Activated CD8-positive, alpha-beta T cell treated with anti-CD3 and anti-CD28 coated beads, Interleukin-2, amount 10 ng/mL, durations not matched to agents 7 days and 5 days (primary cell): ENCODE results near the gene SOX11. TPM values are rescaled to one million over a fixed set of nuclear protein-coding genes. Genes with fewer than 3 reads are reported as not detected.
"Not testable (repeated sequence)": the region's sequence is repeated elsewhere in the genome, so short reads cannot be mapped to it uniquely, and the experiment has no call there.

ENCODE experiments used
- ATAC-seq: fragments of 150-1000 bp; cut with Tn5 transposase; one replicate; pipeline ENCODE4 v1.10.0; 2021; ENCODE audit warnings: moderate library complexity
- CTCF ChIA-PET: fragments of 350-600 bp; sonication (Branson Sonifier 250); formaldehyde crosslinking; loops from one replicate; lab custom pipeline; 2021; ENCODE audit warnings: antibody characterized with exemption; lab: Charles Lee
- POLR2A ChIA-PET: fragments of 350-600 bp; sonication (Branson Sonifier 250); formaldehyde crosslinking; loops from one replicate; lab custom pipeline; 2021; ENCODE audit warnings: antibody characterized with exemption; lab: Charles Lee
- DNase-seq: peaks from one replicate; pipeline ENCODE4 v3.0.0-alpha.2; 2020
- H3K27ac Mint-ChIP-seq: one replicate; pipeline ENCODE4 v1.8.0; 2021; ENCODE audit warnings: mild to moderate bottlenecking, mixed read lengths
- H3K27me3 Mint-ChIP-seq: one replicate; pipeline ENCODE4 v1.8.0; 2021; ENCODE audit warnings: low read depth, mixed read lengths
- H3K36me3 Mint-ChIP-seq: one replicate; pipeline ENCODE4 v1.8.0; 2021; ENCODE audit warnings: low read depth, mixed read lengths
- H3K4me1 Mint-ChIP-seq: one replicate; pipeline ENCODE4 v1.8.0; 2021; ENCODE audit warnings: low read depth, mixed read lengths
- H3K4me3 Mint-ChIP-seq: one replicate; pipeline ENCODE4 v1.8.0; 2021; ENCODE audit warnings: mild to moderate bottlenecking, mixed read lengths
- H3K9me3 Mint-ChIP-seq: one replicate; pipeline ENCODE4 v1.8.0; 2022; ENCODE audit warnings: mixed read lengths; ENCODE audit not compliant: insufficient read depth
- total RNA-seq, 2 experiments: library from RNA; stranded (reverse); gene quantifications; one replicate each; pipeline ENCODE4 v1.2.3, GENCODE V29; 2021

The SOX11 gene
- total RNA-seq, result not detected

DNA sequence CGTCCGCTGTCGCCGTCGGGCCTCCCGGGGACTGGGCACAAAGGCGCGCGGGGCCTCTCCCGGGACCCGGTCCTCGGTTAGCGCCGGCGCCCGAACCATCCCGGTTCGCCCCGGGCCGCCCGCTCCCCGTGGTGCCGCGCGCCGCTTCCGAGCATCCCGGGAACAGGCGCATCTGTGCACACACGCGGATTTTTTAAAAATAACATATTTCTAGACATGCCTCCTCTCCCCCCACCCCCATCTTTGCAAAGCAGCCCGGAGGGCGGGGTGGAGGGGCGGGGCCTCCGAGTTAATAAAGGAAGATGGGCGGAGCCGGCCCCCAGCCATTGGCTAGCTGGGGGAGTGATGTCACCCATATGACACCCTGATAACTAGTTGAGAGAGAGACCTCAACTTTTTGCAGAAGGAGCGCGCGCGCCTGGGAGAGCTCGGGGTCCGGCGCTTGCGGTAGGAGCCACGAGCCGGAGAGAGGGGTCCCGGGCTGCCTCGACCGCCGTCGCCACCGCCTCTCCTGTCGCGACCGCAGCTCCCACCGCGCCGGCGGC, at the start of gene SOX11:
SOX11 (plus strand) TSS at position 400 of the 545 bp plus-strand sequence. CDS start 338 bp downstream, outside the sequence.
- Mint-ChIP-seq H3K4me1 (peaks cover 7% of the 10 kb centered on the region), H3K27me3 (peaks cover 50% of the 10 kb centered on the region), H3K4me3 (peak within 1 kb of the TSS; percentile 46), H3K9me3 (peaks cover 11% of the 10 kb centered on the region), H3K36me3 (peaks cover 11% of the 10 kb centered on the region), H3K27ac (peak within 1 kb of the TSS; percentile 68)
- no peak for ATAC-seq
- DNase-seq, result no peak
- ChIA-PET POLR2A (no interaction called here), CTCF (no interaction called here)

DNA sequence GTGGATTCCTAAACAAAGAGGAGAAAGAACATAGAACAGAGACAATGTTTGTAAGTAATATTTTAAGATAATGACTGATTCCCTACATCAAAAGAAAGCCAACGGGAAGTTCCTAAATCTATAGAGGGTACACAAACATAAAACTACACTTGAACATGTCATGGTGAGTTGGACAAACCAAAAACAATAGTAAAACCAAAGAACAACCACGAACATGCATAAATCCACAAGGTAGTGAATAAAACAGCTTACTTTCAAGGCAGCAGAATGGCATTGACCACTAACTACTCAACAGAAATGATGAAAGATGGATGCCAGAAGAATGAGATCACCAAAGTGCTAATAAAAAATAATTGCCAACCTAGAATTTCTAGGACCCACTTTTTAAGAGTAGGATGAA, 39.5 kb upstream of the SOX11 start:
- POLR2A ChIA-PET, CTCF ChIA-PET, H3K4me3 Mint-ChIP-seq, DNase-seq, ATAC-seq, H3K4me1 Mint-ChIP-seq, H3K27me3 Mint-ChIP-seq, H3K9me3 Mint-ChIP-seq, H3K27ac Mint-ChIP-seq, H3K36me3 Mint-ChIP-seq: not testable (repeated sequence)

DNA sequence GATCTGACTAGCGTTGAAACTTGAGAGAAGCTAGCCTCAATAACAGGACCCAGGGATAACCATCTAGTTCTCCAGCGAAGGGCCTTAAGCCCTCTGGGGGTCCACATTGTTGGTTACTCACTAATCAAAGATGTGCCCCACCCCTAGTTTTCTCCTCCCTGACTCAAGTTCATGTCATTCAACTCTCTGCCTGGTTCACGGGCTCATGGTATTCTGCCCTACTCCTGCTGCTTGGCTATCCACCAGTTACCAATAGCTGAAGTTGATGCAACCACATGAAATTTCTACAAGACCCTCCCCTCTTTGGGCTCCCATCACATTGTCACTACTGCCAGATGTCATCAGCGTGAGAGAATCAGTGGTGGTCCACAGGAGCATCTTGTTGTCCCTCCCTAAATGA, 38.4 kb upstream of the SOX11 start:
- ATAC-seq, H3K27ac Mint-ChIP-seq, H3K4me1 Mint-ChIP-seq, H3K4me3 Mint-ChIP-seq, DNase-seq, CTCF ChIA-PET, H3K36me3 Mint-ChIP-seq, POLR2A ChIA-PET, H3K27me3 Mint-ChIP-seq, H3K9me3 Mint-ChIP-seq: not testable (repeated sequence)

DNA sequence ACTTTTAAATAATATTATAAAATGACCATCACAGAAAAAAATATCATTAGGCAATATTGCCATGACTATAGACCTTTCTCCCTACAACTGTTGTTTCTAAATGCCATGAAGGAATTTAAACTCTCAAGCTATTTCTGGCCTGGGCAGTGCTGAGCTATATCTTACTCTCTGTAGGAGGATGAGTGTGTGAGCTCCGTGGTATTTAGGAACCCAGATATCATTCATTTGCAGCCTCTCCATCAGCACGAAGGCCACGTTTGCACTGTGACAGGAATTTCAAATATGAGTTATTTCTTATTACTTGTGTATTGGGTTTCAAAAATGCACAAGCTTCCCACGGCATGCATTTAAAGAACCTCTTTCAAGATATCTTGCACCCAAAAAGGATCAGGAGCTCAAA, 35.0 kb upstream of the SOX11 start:
- Mint-ChIP-seq H3K9me3 (no peaks in the 10 kb centered on the region), H3K4me1 (no peaks in the 10 kb centered on the region), H3K27ac (no peak overlapping the region), H3K27me3 (no peaks in the 10 kb centered on the region), H3K36me3 (no peaks in the 10 kb centered on the region), H3K4me3 (no peak overlapping the region)
- POLR2A ChIA-PET, result no interaction called here
- CTCF ChIA-PET, result no interaction called here
- no peak for DNase-seq
- no peak for ATAC-seq

DNA sequence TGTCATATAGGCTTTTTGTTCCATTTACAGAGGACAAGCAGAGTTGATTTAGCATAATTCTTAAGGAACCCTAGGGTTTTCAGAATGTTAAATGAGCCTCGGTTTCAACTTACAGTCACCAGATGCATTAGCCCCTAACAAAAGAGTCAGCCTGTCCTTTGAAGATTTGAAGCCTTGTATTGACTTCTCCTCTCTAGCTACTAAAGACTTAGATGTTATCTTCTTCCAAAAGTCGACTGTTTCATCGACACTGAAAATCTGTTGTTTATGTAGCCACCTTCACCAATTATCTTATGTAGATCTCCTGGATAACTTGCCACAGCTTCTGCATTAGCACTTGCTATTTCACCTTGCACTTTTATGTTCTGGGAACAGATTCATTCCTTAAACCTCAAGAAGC, 31.6 kb upstream of the SOX11 start:
- no peak for ATAC-seq

DNA sequence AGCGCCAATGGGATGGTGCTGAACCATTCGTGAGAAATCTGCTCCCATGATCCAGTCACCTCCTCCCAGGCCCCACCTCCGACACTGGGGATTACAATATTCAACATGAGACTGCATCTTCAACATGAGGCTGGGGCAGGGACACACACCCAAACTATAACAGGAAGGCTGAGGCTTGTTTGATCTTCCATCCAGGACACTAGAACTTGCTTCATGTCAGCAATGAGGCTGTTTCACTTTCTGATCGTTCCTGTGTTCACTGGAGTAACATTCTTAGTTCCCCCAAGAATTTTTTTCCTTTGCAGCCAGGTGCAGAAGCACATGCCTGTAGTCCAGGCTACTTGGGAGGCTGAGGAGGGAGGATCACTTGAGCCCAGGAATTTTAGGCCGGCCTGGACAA, 30.8 kb upstream of the SOX11 start:
- ChIA-PET POLR2A (no interaction called here), CTCF (no interaction called here)
- Mint-ChIP-seq H3K27me3 (no peaks in the 10 kb centered on the region), H3K9me3 (no peaks in the 10 kb centered on the region), H3K4me3 (no peak overlapping the region), H3K36me3 (no peaks in the 10 kb centered on the region), H3K27ac (no peak overlapping the region), H3K4me1 (no peaks in the 10 kb centered on the region)
- no peak for DNase-seq
- ATAC-seq, result no peak

More for the DNA sequence above, 31.6 kb upstream of the SOX11 start:
- DNase-seq, result no peak
- H3K27ac Mint-ChIP-seq, result no peak overlapping the region
- no peaks in the 10 kb centered on the region for H3K27me3 Mint-ChIP-seq
- no peaks in the 10 kb centered on the region for H3K36me3 Mint-ChIP-seq
- POLR2A ChIA-PET, result no interaction called here
- no peaks in the 10 kb centered on the region for H3K4me1 Mint-ChIP-seq
- no peak overlapping the region for H3K4me3 Mint-ChIP-seq
- CTCF ChIA-PET, result no interaction called here
- H3K9me3 Mint-ChIP-seq, result no peaks in the 10 kb centered on the region

DNA sequence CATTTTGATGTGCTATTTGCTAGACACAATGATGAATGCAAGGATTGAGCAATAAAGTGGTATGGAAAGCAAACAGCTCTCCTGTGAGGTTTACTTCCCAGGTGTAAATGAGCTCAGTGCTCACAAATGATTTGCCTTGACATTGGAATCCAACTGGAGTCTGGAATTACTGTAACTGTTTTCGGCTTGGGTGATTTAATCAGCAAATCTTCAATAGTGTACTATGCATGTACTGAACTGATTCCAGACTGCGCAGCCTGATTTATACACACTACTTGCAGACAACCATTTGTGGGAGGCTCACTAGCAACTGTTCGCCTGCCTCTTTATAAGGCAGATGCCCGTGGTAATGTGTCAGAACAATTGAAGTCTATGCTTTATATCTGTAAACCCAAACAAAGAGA, 27.9 kb upstream of the SOX11 start:
- no peak for ATAC-seq
- Mint-ChIP-seq H3K27me3 (no peaks in the 10 kb centered on the region), H3K4me1 (no peaks in the 10 kb centered on the region), H3K9me3 (no peaks in the 10 kb centered on the region), H3K4me3 (no peak overlapping the region), H3K27ac (no peak overlapping the region), H3K36me3 (no peaks in the 10 kb centered on the region)
- CTCF ChIA-PET, result no interaction called here
- POLR2A ChIA-PET, result no interaction called here
- DNase-seq, result no peak

DNA sequence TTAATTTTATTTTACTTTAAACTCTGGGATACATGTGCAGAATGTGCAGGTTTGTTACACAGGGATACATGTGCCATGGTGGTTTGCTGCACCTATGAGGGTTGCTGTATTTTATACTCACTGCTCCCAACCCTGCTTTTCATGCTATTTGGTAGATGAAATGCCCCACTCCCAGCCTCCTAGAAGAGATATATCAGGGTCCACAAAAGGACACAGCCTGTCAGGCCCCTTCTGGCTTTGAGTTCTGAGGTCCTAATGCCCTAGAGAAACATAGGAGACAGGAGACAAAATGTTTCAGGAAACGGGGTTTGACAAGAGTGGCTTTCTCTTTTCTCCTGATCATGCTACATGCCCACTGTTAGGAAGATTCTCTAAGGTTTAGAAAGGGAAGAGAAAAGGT, 27.1 kb upstream of the SOX11 start:
- no peaks in the 10 kb centered on the region for H3K9me3 Mint-ChIP-seq
- no peak for DNase-seq
- ChIA-PET CTCF (no interaction called here), POLR2A (no interaction called here)
- H3K4me3 Mint-ChIP-seq, result no peak overlapping the region
- no peaks in the 10 kb centered on the region for H3K27me3 Mint-ChIP-seq
- H3K4me1 Mint-ChIP-seq, result no peaks in the 10 kb centered on the region
- ATAC-seq, result no peak
- no peak overlapping the region for H3K27ac Mint-ChIP-seq
- H3K36me3 Mint-ChIP-seq, result no peaks in the 10 kb centered on the region

DNA sequence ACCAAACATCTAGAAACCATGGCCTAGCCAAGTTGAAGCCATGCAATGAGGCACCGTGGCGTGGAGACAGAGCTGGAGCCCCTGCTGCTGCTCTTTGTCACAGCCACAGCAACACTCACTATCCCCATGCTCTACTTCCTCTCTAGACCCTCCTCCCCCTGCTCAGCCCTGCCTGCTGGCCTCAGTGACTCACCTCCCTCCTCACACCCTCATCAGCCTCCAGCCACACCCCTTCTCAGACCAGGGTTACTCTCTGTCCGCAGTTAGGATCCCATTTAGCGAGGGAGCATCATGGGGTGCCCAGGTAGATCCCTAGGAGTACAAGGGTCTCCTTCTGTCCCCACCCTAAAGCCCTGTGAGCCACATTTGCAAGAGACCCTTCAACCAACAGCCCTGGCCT, 25.4 kb upstream of the SOX11 start:
- Mint-ChIP-seq H3K9me3 (no peaks in the 10 kb centered on the region), H3K27ac (no peak overlapping the region), H3K4me1 (no peaks in the 10 kb centered on the region), H3K4me3 (no peak overlapping the region), H3K27me3 (no peaks in the 10 kb centered on the region), H3K36me3 (no peaks in the 10 kb centered on the region)
- ChIA-PET POLR2A (no interaction called here), CTCF (no interaction called here)
- ATAC-seq, result no peak
- DNase-seq, result no peak

DNA sequence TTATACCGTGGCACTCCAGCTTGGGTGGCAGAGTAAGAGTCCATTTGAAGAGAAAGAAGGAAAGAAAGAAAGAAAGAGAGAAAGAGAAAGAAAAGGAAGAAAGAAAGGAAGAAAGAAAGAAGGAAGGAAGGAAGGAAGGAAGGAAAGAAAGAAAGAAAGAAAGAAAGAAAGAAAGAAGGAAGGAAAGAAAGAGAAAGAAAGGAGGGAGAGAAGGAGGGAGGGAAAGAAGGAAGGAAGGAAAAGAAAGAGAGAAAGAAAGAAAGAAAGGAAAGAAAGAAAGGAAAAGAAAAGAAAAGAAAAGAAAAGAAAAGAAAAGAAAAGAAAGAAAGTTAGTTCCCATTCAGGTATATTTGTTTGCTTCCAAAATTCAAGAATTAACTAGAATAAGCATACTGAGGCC, 24.5 kb upstream of the SOX11 start:
- H3K4me1 Mint-ChIP-seq, H3K9me3 Mint-ChIP-seq, POLR2A ChIA-PET, H3K36me3 Mint-ChIP-seq, H3K27me3 Mint-ChIP-seq, ATAC-seq, H3K4me3 Mint-ChIP-seq, H3K27ac Mint-ChIP-seq, DNase-seq, CTCF ChIA-PET: not testable (repeated sequence)

DNA sequence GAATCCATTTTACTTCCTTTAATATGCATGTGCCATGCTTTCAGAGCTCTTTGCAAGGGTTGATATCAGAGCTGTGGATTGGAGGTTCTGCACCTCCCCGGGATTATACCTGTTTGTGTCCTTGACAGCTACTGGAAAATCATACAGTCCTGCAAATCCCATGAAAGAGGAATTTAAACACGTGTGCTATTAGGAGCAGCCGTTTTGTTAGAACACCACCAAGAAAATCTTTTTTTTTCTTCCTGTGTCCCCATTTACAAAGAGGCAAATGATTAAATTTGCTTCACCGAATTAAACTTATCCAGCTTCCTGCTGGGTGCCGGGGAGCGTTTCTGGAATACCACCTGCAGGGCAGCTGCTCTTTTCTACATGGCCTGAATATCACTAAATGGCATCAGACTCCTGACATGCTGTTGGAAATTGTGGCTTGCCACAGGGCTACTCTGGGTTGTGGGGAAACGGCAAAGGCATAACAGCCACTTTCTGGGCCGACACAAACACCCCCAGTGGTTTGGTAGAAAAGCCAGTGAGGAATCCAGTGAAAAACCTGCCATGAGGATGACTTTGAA, 23.4 kb upstream of the SOX11 start:
- peaks cover 3% of the 10 kb centered on the region for H3K27me3 Mint-ChIP-seq
- POLR2A ChIA-PET, result interaction anchor here (0.6 kb wide), 1 partner anchor 59 kb away, joined by 3 read pairs; no protein-coding TSS in a partner anchor
- H3K36me3 Mint-ChIP-seq, result no peaks in the 10 kb centered on the region
- no peak overlapping the region for H3K27ac Mint-ChIP-seq
- H3K9me3 Mint-ChIP-seq, result no peaks in the 10 kb centered on the region
- no peaks in the 10 kb centered on the region for H3K4me1 Mint-ChIP-seq
- CTCF ChIA-PET, result no interaction called here
- ATAC-seq (no peak), DNase-seq (no peak)
- no peak overlapping the region for H3K4me3 Mint-ChIP-seq

DNA sequence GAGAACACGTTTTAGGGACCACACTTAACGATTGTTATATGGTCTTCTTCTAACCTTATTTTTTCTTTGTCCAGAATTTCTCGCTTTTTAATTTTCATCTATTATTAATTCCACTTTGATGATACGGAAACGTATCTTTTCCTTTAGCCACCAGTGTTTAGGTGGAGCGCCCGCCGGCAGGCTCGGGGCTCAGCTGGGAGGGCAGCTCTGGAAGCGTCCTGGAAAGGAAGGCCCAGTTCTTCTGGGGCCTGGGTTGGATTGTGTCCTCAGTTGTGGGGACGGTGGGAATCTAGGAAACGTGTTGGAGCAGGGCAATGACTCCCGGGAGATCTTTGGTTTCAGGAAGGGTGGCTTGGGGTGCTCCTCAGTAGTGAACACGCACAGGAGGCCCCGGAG, 19.4 kb upstream of the SOX11 start:
- CTCF ChIA-PET, result no interaction called here
- Mint-ChIP-seq H3K4me1 (no peaks in the 10 kb centered on the region), H3K27me3 (peaks cover 11% of the 10 kb centered on the region), H3K9me3 (no peaks in the 10 kb centered on the region), H3K27ac (no peak overlapping the region), H3K36me3 (no peaks in the 10 kb centered on the region), H3K4me3 (no peak overlapping the region)
- ATAC-seq (no peak), DNase-seq (no peak)
- POLR2A ChIA-PET, result no interaction called here
